ENCODE results near the gene HOXC6.

GRCh38 chr12:54004841-54005530 lies 23.3 kb upstream of the HOXC6 start:
- TF ChIP-seq CTCF (IDR thresholded peaks at IDR 0.05) (no peak), EP300 (IDR thresholded peaks at IDR 0.05) (no peak)
